WTC11 (cell line): ENCODE measurements around the gene B3GALT4. TPM values are rescaled to one million over a fixed set of nuclear protein-coding genes. Genes with fewer than 3 reads are reported as not detected.
A peak's percentile ranks its signal among the peaks of the same experiment; 100 is the strongest.

Source experiments
- ATAC-seq: fragments of 200-7000 bp; cut with Tn5 transposase; 2 replicates; pipeline ENCODE4 v1.10.0; 2021; ENCODE audit warnings: mild to moderate bottlenecking, moderate library complexity
- CTCF ChIA-PET: fragments of 300-600 bp; sonication (Branson Sonifier 250); formaldehyde crosslinking; loops from one replicate; lab custom pipeline; 2021; ENCODE audit warnings: antibody characterized with exemption; lab: Charles Lee
- POLR2A ChIA-PET: fragments of 350-600 bp; sonication (Branson Sonifier 250); formaldehyde crosslinking; loops from one replicate; lab custom pipeline; 2021; ENCODE audit warnings: antibody characterized with exemption; lab: Charles Lee
- DNase-seq: peaks from one replicate; pipeline ENCODE4 v3.0.0; 2021; ENCODE audit warnings: low spot score
- H3K27ac Mint-ChIP-seq: 2 replicates; pipeline ENCODE4 v1.8.0; 2021; ENCODE audit warnings: mixed read lengths
- H3K27me3 Mint-ChIP-seq: 2 replicates; pipeline ENCODE4 v1.8.0; 2021; ENCODE audit warnings: low read depth, mild to moderate bottlenecking, moderate library complexity, mixed read lengths
- H3K36me3 Mint-ChIP-seq: 2 replicates; pipeline ENCODE4 v1.8.0; 2021; ENCODE audit warnings: mixed read lengths
- H3K4me1 Mint-ChIP-seq: 2 replicates; pipeline ENCODE4 v1.8.0; 2022; ENCODE audit warnings: mixed read lengths
- H3K4me3 Mint-ChIP-seq: 2 replicates; pipeline ENCODE4 v1.8.0; 2021; ENCODE audit warnings: mild to moderate bottlenecking, moderate library complexity, mixed read lengths
- H3K9me3 Mint-ChIP-seq: 2 replicates; pipeline ENCODE4 v1.8.0; 2021; ENCODE audit warnings: mixed read lengths
- ETV6 ChIP-seq: sonication (generic); formaldehyde crosslinking; IDR thresholded peaks from 2 replicates; pipeline ENCODE4 v1.8.1; 2022; ENCODE audit warnings: mild to moderate bottlenecking, missing genetic modification reagents
- FOXJ3 ChIP-seq: sonication (generic); formaldehyde crosslinking; IDR thresholded peaks from 2 replicates; pipeline ENCODE4 v1.9.0; 2021; ENCODE audit warnings: missing genetic modification reagents, mild to moderate bottlenecking, borderline replicate concordance
- GRHL2 ChIP-seq: fragments of 250-450 bp; sonication (Bioruptor Pico); IDR thresholded peaks from 2 replicates; pipeline ENCODE4 v1.8.0; 2022; ENCODE audit warnings: mild to moderate bottlenecking, moderate library complexity; ENCODE audit not compliant: insufficient replicate concordance, severe bottlenecking
- NFE2L1 ChIP-seq: sonication (generic); formaldehyde crosslinking; IDR thresholded peaks from 2 replicates; pipeline ENCODE4 v1.8.1; 2023; ENCODE audit warnings: missing genetic modification reagents
- NR2C2 ChIP-seq: sonication (generic); formaldehyde crosslinking; IDR thresholded peaks from 2 replicates; pipeline ENCODE4 v1.8.0; 2022; ENCODE audit warnings: mild to moderate bottlenecking, missing genetic modification reagents
- RELA ChIP-seq: sonication (generic); formaldehyde crosslinking; IDR thresholded peaks from 2 replicates; pipeline ENCODE4 v1.8.1; 2022; ENCODE audit warnings: missing genetic modification reagents, mild to moderate bottlenecking, borderline replicate concordance
- RORB ChIP-seq: fragments of 250-450 bp; sonication (Bioruptor Pico); IDR thresholded peaks from 2 replicates; pipeline ENCODE4 v1.9.0; 2021; ENCODE audit warnings: mild to moderate bottlenecking
- SMAD4 ChIP-seq: sonication (generic); formaldehyde crosslinking; IDR thresholded peaks from 2 replicates; pipeline ENCODE4 v1.8.0; 2022; ENCODE audit warnings: mild to moderate bottlenecking, missing genetic modification reagents
- SP1 ChIP-seq: sonication (generic); formaldehyde crosslinking; conservative IDR thresholded peaks from 2 replicates; pipeline ENCODE4 v1.8.1; 2022; ENCODE audit warnings: missing genetic modification reagents
- TEAD4 ChIP-seq: sonication (generic); formaldehyde crosslinking; IDR thresholded peaks from 2 replicates; pipeline ENCODE4 v1.8.0; 2022; ENCODE audit warnings: mild to moderate bottlenecking, missing genetic modification reagents
- ZNF121 ChIP-seq: sonication (generic); formaldehyde crosslinking; IDR thresholded peaks from 2 replicates; pipeline ENCODE4 v1.8.0; 2023; ENCODE audit warnings: missing genetic modification reagents
- ZNF671 ChIP-seq: fragments of 250-450 bp; sonication (Bioruptor Pico); IDR thresholded peaks from 2 replicates; pipeline ENCODE4 v1.8.0; 2021; ENCODE audit warnings: mild to moderate bottlenecking
- total RNA-seq: library from RNA; stranded (reverse); gene quantifications from 3 replicates; pipeline ENCODE4 v1.2.3, GENCODE V29; 2021
- TF ChIP-seq, protein P1 (sequence below): fragments of 250-450 bp; sonication (Bioruptor Pico); IDR thresholded peaks from 2 replicates; pipeline ENCODE4 v1.8.0; 2021; ENCODE audit warnings: mild to moderate bottlenecking
- TF ChIP-seq, protein P2 (sequence below): sonication (generic); formaldehyde crosslinking; IDR thresholded peaks from 2 replicates; pipeline ENCODE4 v1.8.0; 2022; ENCODE audit warnings: mild to moderate bottlenecking, missing genetic modification reagents
- TF ChIP-seq, protein P3 (sequence below): sonication (generic); formaldehyde crosslinking; IDR thresholded peaks from 2 replicates; pipeline ENCODE4 v1.8.1; 2023; ENCODE audit warnings: mild to moderate bottlenecking, missing genetic modification reagents, moderate library complexity
- TF ChIP-seq, protein P4 (sequence below): sonication (generic); formaldehyde crosslinking; IDR thresholded peaks from 2 replicates; pipeline ENCODE4 v1.8.0; 2023; ENCODE audit warnings: missing genetic modification reagents, mild to moderate bottlenecking, borderline replicate concordance
- TF ChIP-seq, protein P5 (sequence below): sonication (generic); formaldehyde crosslinking; IDR thresholded peaks from 2 replicates; pipeline ENCODE4 v1.8.0; 2022; ENCODE audit warnings: mild to moderate bottlenecking, missing genetic modification reagents
- TF ChIP-seq, protein P6 (sequence below): fragments of 250-450 bp; sonication (Bioruptor Pico); IDR thresholded peaks from 2 replicates; pipeline ENCODE4 v1.9.0; 2021; ENCODE audit warnings: mild to moderate bottlenecking, borderline replicate concordance
- TF ChIP-seq, protein P7 (sequence below): sonication (generic); formaldehyde crosslinking; conservative IDR thresholded peaks from 2 replicates; pipeline ENCODE4 v1.8.1; 2022; ENCODE audit warnings: mild to moderate bottlenecking, missing genetic modification reagents
- TF ChIP-seq, protein P8 (sequence below): sonication (generic); formaldehyde crosslinking; IDR thresholded peaks from 2 replicates; pipeline ENCODE4 v1.8.1; 2023; ENCODE audit warnings: mild to moderate bottlenecking, missing genetic modification reagents

The B3GALT4 gene
- total RNA-seq, 1 experiment from 2014 or later = 4.1 TPM

DNA sequence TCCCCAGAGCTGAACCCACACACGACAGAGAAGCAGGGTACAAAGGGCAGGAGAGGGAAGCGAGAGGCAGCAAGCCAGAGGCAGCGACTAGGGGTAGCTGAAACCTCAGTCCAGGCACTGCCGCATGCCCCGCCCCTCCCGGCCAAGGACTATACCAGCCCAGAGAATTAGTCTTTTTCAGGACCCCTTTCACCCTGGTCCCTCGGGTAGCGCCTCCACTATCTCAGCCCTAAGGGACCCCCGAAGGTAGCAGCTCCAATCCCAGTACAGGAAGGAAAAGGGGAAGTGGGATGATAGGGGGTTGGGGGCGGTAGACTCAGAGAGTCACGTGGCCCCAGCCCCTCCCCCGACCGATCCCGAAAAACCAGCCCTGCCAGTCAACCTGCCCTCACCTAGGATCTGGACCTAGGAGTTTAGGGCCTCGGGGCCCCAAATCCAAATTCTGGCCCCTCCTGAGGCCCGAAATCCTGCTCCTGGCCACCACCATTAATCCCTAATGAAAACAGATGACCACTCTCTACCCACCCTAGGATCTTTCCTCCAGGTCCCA is 20.6 kb downstream of the B3GALT4 start:
- Mint-ChIP-seq H3K27me3 (no peaks in the 10 kb centered on the region), H3K9me3 (no peaks in the 10 kb centered on the region), H3K27ac (peak overlapping the region; percentile 73), H3K4me3 (peak overlapping the region; percentile 99), H3K4me1 (peaks cover 17% of the 10 kb centered on the region), H3K36me3 (peaks cover 15% of the 10 kb centered on the region)
- DNase-seq (peak; percentile 79), ATAC-seq (peak; percentile 57)
- ChIA-PET CTCF (interaction anchor here (0.6 to 2.7 kb wide), 14 partner anchors 9 to 171 kb away, joined by 3 to 31 read pairs (median 4); partner anchors contain the start of genes B3GALT4, CUTA, PFDN6 and RPS18), POLR2A (interaction anchor here (0.8 to 1.6 kb wide), 7 partner anchors 8 to 326 kb away, joined by 3 to 10 read pairs (median 5); partner anchors contain the start of genes B3GALT4, PFDN6, RPS18 and TAPBP)
- TF ChIP-seq, protein P1, sequence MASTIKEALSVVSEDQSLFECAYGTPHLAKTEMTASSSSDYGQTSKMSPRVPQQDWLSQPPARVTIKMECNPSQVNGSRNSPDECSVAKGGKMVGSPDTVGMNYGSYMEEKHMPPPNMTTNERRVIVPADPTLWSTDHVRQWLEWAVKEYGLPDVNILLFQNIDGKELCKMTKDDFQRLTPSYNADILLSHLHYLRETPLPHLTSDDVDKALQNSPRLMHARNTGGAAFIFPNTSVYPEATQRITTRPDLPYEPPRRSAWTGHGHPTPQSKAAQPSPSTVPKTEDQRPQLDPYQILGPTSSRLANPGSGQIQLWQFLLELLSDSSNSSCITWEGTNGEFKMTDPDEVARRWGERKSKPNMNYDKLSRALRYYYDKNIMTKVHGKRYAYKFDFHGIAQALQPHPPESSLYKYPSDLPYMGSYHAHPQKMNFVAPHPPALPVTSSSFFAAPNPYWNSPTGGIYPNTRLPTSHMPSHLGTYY (CRISPR knock-in tag) = no peak
- peak; percentile 54; the same call in 1 of the 2 replicates for TF ChIP-seq SP1 (CRISPR knock-in tag)
- TF ChIP-seq GRHL2 (CRISPR knock-in tag) = no peak
- TF ChIP-seq, protein P2, sequence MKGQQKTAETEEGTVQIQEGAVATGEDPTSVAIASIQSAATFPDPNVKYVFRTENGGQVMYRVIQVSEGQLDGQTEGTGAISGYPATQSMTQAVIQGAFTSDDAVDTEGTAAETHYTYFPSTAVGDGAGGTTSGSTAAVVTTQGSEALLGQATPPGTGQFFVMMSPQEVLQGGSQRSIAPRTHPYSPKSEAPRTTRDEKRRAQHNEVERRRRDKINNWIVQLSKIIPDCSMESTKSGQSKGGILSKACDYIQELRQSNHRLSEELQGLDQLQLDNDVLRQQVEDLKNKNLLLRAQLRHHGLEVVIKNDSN = peak; percentile 96
- TF ChIP-seq ZNF121 (CRISPR knock-in tag) = no peak
- no peak for TF ChIP-seq TEAD4 (CRISPR knock-in tag)
- TF ChIP-seq, protein P3, sequence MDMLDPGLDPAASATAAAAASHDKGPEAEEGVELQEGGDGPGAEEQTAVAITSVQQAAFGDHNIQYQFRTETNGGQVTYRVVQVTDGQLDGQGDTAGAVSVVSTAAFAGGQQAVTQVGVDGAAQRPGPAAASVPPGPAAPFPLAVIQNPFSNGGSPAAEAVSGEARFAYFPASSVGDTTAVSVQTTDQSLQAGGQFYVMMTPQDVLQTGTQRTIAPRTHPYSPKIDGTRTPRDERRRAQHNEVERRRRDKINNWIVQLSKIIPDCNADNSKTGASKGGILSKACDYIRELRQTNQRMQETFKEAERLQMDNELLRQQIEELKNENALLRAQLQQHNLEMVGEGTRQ (CRISPR knock-in tag) = peak; percentile 96
- no peak for TF ChIP-seq NR2C2
- no peak for TF ChIP-seq RORB (CRISPR knock-in tag)
- TF ChIP-seq, protein P4, sequence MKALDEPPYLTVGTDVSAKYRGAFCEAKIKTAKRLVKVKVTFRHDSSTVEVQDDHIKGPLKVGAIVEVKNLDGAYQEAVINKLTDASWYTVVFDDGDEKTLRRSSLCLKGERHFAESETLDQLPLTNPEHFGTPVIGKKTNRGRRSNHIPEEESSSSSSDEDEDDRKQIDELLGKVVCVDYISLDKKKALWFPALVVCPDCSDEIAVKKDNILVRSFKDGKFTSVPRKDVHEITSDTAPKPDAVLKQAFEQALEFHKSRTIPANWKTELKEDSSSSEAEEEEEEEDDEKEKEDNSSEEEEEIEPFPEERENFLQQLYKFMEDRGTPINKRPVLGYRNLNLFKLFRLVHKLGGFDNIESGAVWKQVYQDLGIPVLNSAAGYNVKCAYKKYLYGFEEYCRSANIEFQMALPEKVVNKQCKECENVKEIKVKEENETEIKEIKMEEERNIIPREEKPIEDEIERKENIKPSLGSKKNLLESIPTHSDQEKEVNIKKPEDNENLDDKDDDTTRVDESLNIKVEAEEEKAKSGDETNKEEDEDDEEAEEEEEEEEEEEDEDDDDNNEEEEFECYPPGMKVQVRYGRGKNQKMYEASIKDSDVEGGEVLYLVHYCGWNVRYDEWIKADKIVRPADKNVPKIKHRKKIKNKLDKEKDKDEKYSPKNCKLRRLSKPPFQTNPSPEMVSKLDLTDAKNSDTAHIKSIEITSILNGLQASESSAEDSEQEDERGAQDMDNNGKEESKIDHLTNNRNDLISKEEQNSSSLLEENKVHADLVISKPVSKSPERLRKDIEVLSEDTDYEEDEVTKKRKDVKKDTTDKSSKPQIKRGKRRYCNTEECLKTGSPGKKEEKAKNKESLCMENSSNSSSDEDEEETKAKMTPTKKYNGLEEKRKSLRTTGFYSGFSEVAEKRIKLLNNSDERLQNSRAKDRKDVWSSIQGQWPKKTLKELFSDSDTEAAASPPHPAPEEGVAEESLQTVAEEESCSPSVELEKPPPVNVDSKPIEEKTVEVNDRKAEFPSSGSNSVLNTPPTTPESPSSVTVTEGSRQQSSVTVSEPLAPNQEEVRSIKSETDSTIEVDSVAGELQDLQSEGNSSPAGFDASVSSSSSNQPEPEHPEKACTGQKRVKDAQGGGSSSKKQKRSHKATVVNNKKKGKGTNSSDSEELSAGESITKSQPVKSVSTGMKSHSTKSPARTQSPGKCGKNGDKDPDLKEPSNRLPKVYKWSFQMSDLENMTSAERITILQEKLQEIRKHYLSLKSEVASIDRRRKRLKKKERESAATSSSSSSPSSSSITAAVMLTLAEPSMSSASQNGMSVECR (CRISPR knock-in tag) = no peak
- TF ChIP-seq, protein P5, sequence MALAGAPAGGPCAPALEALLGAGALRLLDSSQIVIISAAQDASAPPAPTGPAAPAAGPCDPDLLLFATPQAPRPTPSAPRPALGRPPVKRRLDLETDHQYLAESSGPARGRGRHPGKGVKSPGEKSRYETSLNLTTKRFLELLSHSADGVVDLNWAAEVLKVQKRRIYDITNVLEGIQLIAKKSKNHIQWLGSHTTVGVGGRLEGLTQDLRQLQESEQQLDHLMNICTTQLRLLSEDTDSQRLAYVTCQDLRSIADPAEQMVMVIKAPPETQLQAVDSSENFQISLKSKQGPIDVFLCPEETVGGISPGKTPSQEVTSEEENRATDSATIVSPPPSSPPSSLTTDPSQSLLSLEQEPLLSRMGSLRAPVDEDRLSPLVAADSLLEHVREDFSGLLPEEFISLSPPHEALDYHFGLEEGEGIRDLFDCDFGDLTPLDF (CRISPR knock-in tag) = no peak
- TF ChIP-seq, protein P6, sequence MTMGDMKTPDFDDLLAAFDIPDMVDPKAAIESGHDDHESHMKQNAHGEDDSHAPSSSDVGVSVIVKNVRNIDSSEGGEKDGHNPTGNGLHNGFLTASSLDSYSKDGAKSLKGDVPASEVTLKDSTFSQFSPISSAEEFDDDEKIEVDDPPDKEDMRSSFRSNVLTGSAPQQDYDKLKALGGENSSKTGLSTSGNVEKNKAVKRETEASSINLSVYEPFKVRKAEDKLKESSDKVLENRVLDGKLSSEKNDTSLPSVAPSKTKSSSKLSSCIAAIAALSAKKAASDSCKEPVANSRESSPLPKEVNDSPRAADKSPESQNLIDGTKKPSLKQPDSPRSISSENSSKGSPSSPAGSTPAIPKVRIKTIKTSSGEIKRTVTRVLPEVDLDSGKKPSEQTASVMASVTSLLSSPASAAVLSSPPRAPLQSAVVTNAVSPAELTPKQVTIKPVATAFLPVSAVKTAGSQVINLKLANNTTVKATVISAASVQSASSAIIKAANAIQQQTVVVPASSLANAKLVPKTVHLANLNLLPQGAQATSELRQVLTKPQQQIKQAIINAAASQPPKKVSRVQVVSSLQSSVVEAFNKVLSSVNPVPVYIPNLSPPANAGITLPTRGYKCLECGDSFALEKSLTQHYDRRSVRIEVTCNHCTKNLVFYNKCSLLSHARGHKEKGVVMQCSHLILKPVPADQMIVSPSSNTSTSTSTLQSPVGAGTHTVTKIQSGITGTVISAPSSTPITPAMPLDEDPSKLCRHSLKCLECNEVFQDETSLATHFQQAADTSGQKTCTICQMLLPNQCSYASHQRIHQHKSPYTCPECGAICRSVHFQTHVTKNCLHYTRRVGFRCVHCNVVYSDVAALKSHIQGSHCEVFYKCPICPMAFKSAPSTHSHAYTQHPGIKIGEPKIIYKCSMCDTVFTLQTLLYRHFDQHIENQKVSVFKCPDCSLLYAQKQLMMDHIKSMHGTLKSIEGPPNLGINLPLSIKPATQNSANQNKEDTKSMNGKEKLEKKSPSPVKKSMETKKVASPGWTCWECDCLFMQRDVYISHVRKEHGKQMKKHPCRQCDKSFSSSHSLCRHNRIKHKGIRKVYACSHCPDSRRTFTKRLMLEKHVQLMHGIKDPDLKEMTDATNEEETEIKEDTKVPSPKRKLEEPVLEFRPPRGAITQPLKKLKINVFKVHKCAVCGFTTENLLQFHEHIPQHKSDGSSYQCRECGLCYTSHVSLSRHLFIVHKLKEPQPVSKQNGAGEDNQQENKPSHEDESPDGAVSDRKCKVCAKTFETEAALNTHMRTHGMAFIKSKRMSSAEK = no peak
- TF ChIP-seq, protein P7, sequence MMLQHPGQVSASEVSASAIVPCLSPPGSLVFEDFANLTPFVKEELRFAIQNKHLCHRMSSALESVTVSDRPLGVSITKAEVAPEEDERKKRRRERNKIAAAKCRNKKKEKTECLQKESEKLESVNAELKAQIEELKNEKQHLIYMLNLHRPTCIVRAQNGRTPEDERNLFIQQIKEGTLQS = no peak
- TF ChIP-seq ETV6 (CRISPR knock-in tag) = no peak
- no peak for TF ChIP-seq RELA (CRISPR knock-in tag)
- TF ChIP-seq, protein P8, sequence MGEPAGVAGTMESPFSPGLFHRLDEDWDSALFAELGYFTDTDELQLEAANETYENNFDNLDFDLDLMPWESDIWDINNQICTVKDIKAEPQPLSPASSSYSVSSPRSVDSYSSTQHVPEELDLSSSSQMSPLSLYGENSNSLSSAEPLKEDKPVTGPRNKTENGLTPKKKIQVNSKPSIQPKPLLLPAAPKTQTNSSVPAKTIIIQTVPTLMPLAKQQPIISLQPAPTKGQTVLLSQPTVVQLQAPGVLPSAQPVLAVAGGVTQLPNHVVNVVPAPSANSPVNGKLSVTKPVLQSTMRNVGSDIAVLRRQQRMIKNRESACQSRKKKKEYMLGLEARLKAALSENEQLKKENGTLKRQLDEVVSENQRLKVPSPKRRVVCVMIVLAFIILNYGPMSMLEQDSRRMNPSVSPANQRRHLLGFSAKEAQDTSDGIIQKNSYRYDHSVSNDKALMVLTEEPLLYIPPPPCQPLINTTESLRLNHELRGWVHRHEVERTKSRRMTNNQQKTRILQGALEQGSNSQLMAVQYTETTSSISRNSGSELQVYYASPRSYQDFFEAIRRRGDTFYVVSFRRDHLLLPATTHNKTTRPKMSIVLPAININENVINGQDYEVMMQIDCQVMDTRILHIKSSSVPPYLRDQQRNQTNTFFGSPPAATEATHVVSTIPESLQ (CRISPR knock-in tag) = no peak
- TF ChIP-seq ZNF671 (CRISPR knock-in tag) = no peak
- TF ChIP-seq FOXJ3 = no peak
- no peak for TF ChIP-seq NFE2L1
- no peak for TF ChIP-seq SMAD4 (CRISPR knock-in tag)
